ENCODE measurements around the gene FITM1. TPM values are rescaled to one million over a fixed set of nuclear protein-coding genes. Genes with fewer than 3 reads are reported as not detected.

FITM1 gene
- total and polyA plus RNA-seq, 11 donors, result 43.3 to 276 (median 107) TPM

- TF ChIP-seq POLR2A (IDR thresholded peaks at IDR 0.05), result no peak
- TF ChIP-seq CTCF (IDR thresholded peaks at IDR 0.05), result no peak
- 12 to 22% (median 14%) methylated on average over 7 to 9 of the region's 9 CpGs for WGBS, 4 donors
- DNase-seq, result no peak
- intact Hi-C loops (cut with DNase I), result loop anchor here in 2 of 10 donors (1.0 to 5.0 kb wide), 2 partner anchors 32 to 34 kb away; partner anchors contain the start of genes DCAF11 (in 2 of the 2) and NRL (in 2 of the 2)
- H3K36me3 ChIP-seq, result peaks cover 0 to 50% (median 32%) of the 10 kb centered on the region in 9 donors
- peaks cover 6 to 60% (median 29%) of the 10 kb centered on the region in 12 donors for H3K4me1 ChIP-seq
- H3K27ac ChIP-seq, result peak overlapping the region; percentile 49 to 97 (median 94)
- H3K27me3 ChIP-seq, result no peaks in the 10 kb centered on the region
- no peak for ATAC-seq
- H3K4me3 ChIP-seq, result peak overlapping the region; percentile 57 to 94 (median 84)
- H3K9me3 ChIP-seq, result no peaks in the 10 kb centered on the region
Measured at GRCh38 chr14:24145690-24146452, 15.4 kb downstream of the FITM1 start.

GRCh38 chr14:24146453-24146977 lies 16.1 kb downstream of the FITM1 start, which contains the start of gene PSME2:
Gene PSME2, minus strand, starts transcription at chr14:24146610. Its CDS starts 29 bp downstream, at chr14:24146581.
- intact Hi-C loops (cut with DNase I), result loop anchor here in 2 of 10 donors (1.0 to 5.0 kb wide), 2 partner anchors 32 to 34 kb away; partner anchors contain the start of genes DCAF11 (in 2 of the 2) and NRL (in 2 of the 2)
- Histone ChIP-seq H3K9me3 (no peaks in the 10 kb centered on the region), H3K36me3 (peaks cover 0 to 56% (median 39%) of the 10 kb centered on the region in 9 donors), H3K27ac (peak within 1 kb of the TSS; percentile 49 to 97 (median 94)), H3K27me3 (no peaks in the 10 kb centered on the region), H3K4me3 (peak within 1 kb of the TSS; percentile 57 to 94 (median 84)), H3K4me1 (peaks cover 6 to 57% (median 29%) of the 10 kb centered on the region in 12 donors)
- ATAC-seq (peak; percentile 84 to 91 (median 88)), DNase-seq (peak; percentile 95 to 99 (median 96))
- 0 to 1% (median 0%) methylated on average over 24 to 25 of the region's 25 CpGs for WGBS, 4 donors
- TF ChIP-seq POLR2A (IDR thresholded peaks at IDR 0.05), result peak in 1 of 2 donors; percentile 49
- TF ChIP-seq CTCF (IDR thresholded peaks at IDR 0.05), result peak in 2 of 12 donors; percentile 5 to 9

- H3K4me3 ChIP-seq, result peak within 1 kb of the TSS; percentile 57 to 94 (median 84)
- peak in 1 of 2 donors; percentile 56 for TF ChIP-seq POLR2A (IDR thresholded peaks at IDR 0.05)
- TF ChIP-seq CTCF (IDR thresholded peaks at IDR 0.05), result no peak
- intact Hi-C loops (cut with DNase I), result loop anchor here in 2 of 10 donors (1.0 to 5.0 kb wide), 3 partner anchors 14 to 35 kb away; partner anchors contain the start of genes DCAF11 (in 2 of the 2), NRL (in 2 of the 2) and IRF9 (in 1 of the 2)
- H3K36me3 ChIP-seq, result peaks cover 0 to 63% (median 45%) of the 10 kb centered on the region in 9 donors
- no peaks in the 10 kb centered on the region for H3K27me3 ChIP-seq
- ATAC-seq (peak; percentile 93 to 97 (median 95)), DNase-seq (peak; percentile 98 to 99 (median 99))
- H3K4me1 ChIP-seq, result peaks cover 6 to 51% (median 25%) of the 10 kb centered on the region in 12 donors
- no peaks in the 10 kb centered on the region for H3K9me3 ChIP-seq
- 0 to 1% (median 0%) methylated on average over 49 to 57 of the region's 57 CpGs for whole genome bisulfite sequencing, 4 donors
- peak within 1 kb of the TSS; percentile 49 to 97 (median 94) for H3K27ac ChIP-seq
Measured at GRCh38 chr14:24146978-24147760, 16.7 kb downstream of the FITM1 start, which contains the start of gene RNF31. Gene RNF31, plus strand, starts transcription at chr14:24147498. Its CDS starts 201 bp downstream, at chr14:24147699.

Measured in heart left ventricle (tissue), 16 donors.